RPMI8226 (cell line): ENCODE data around the gene MEGF11.
"Not testable (repeated sequence)": the region's sequence is repeated elsewhere in the genome, so short reads cannot be mapped to it uniquely, and the experiment has no call there.

ENCODE experiments used
- DNase-seq: peaks from one replicate; pipeline ENCODE4 v3.0.0-alpha.2; 2015

Gene MEGF11

DNA sequence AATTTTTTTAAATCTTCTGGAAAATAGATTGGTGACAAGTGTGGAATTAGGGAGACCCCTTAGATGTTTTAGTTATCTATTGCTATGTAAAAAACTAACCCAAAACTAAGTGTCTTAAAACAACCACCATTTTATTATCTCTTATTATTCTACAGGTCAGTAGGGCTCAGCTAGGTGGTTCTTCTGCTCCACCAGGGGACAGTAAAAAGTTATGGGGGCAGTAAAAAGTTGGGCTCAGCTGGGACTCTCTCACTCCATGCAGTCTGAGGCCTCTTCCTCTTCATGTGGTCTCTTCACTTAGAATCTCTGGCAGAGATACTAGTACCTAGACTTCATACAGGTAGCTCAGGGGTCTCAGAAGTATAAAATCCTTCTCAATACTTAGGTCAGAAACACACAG, 21.8 kb upstream of the MEGF11 start:
- no peak for DNase-seq

DNA sequence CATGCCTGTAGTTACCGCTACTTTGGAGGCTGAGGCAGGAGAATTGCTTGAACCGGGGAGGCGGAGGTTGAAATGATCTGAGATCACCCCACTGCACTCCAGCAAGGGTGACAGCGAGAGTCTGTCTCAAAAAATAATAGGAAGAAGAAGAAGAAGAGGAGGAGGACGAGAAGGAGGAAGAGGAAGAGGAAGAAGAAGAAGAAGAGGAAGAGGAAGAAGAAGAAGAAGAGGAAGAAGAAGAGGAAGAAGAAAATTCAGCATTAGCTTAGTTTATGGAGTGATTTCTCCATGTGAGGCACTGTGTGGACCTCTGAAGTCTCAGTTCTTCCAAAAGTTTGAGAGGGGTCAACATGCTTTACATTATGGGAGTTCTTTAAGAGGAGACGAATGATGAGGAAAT, 17.4 kb upstream of the MEGF11 start:
- DNase-seq, result no peak

DNA sequence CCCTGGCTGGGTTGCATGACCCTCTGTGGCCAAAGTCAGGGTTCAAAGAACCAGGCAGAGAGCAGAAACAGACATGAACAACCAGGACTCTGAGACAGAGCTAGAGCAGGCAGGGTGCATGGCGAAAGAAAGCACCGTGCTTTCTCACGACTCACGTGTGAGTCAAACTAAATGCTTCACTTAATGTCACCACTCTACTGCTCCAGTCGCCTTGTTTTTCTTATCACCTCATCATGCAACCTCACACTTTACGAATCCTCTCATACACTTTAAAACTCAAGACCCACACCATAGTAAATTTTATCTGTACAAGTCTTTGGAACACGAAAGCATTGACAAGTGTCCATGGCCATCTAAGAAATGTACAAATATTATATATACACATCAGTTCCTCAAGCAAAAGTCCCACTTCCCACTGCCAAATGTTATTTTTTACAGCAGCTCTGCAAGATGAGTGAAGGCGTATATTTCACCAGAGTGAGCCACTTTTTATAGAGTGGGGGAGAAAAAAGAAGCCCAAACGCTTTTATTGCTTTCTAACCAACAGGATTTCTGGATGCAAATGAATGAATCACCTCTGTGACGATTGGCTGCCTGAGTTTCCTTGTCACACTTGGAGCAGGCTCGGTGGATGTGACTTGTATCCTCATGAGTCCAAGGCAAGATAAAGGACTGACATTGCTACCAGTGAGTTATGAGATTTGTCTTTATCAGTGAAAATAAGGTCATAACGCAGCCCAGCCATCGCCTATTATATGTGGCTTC, 16.0 kb upstream of the MEGF11 start:
- DNase-seq, result no peak

DNA sequence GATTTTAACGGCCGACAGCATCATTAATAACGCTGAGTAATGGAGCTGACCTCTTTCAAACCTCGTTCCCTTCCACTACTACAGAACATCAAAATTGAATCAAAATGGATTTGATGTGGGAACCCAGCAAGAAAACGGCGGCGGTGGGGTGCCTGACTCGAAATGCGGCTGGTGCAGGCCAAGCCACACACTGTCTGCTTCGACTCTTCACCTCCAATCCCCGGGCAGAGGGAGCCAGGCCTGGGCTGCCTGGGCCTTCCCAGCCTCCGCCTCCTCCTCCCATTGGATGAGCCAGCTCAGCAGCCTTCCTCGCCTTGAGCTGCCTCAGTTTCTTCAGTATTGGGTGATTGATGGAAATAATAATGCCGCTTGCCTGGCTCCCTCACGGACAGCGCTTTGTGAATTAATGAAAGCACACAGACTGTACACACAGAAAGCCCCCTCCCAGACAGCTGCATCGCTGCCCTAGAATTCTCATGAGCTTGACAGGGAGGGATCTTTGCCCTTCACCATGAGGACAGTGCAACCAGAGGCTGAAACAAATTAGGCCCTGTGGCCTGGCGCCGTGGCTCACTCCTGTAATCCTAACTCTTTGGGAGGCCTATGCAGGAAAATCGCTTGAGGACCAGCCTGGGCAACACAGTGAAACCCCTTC, 11.4 kb upstream of the MEGF11 start:
- DNase-seq, result no peak

DNA sequence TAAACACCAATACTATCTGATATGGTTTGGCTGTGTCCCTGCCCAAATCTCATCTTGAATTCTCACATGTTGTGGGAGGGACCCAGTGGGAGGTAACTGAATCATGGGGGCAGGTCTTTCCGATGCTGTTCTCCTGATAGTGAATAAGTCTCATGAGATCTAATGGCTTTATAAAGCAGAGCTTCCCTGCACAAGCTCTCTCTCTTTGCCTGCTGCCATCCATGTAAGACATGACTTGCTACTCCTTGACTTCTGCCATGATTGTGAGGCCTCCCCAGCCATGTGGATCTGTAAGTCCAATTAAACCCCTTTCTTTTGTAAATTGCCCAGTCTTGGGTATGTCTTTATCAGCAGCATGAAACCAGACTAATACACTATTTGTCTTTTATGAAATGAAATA, 9.3 kb upstream of the MEGF11 start:
- not testable (repeated sequence) for DNase-seq

DNA sequence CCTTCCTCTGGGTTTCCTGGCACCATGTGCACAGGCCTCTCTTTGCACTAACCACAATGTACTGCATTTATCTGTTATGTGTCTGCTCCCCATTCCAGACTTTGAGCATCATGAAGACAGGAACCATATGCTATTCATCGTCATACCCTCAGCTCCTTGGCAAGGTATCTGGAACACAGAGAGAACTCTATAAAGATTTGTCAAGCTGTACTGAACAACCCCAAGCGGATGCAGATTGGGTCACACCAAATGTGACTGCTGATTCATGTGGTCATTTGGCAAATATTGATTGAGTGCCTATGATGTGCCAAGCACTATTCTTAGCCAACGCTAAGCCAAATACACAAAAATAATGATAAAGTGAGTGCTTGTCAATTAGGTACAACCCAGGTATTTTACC, 7.5 kb upstream of the MEGF11 start:
- DNase-seq, result no peak

DNA sequence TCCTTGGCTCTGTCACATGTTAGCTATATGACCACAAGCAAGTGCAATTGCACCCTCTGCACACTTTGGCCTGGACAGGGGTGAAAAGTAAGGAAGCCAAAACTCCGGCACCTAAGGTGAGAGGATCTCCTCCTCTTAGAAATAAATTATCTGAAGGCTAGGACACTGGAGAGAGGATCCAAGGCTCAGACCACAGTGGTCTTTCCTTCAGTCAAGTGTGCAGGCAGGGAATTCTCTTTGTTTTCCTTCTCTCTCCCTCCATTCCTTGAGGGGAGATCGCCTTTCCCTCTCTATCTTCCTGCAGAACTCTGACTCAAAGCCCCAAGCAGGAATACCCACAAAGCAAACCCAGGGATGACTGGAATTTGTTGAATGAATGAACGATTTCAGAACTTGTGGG, 3.1 kb upstream of the MEGF11 start:
- DNase-seq, result no peak

DNA sequence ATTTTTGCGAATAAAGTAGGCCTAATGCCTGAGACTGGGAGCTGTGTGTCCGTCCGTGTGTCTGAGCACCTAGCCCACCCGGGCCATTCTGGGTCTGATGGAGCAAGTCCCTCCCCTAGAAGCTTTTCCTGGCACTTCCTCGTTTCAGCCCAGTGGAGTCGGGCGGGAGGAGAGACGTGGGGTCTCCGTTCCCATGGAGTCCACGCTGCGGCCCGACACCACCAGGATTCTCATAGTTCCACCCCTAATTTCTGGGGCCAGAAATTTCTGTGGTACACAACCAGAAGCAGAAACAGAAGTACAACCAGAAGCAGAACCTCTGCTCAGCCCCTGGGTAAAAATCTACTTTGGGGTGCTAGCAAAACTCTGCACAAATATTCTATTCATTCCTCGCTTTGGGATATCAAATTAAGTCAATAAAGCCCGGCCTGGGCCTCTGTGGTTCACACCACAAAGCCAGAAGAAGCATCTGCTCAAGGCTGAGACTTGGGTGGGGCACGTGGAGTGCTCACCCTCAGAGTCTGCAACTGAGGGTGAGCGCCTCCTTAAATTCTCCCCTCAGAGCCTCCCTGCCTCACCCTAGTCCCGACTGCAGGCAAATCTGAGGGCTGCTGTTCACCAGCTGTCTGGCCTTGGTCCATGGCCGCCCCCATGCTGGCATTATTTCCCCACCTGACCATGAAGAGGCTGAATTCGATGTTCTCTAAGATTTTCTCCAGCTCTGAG, 1.6 kb upstream of the MEGF11 start:
- DNase-seq, result no peak

DNA sequence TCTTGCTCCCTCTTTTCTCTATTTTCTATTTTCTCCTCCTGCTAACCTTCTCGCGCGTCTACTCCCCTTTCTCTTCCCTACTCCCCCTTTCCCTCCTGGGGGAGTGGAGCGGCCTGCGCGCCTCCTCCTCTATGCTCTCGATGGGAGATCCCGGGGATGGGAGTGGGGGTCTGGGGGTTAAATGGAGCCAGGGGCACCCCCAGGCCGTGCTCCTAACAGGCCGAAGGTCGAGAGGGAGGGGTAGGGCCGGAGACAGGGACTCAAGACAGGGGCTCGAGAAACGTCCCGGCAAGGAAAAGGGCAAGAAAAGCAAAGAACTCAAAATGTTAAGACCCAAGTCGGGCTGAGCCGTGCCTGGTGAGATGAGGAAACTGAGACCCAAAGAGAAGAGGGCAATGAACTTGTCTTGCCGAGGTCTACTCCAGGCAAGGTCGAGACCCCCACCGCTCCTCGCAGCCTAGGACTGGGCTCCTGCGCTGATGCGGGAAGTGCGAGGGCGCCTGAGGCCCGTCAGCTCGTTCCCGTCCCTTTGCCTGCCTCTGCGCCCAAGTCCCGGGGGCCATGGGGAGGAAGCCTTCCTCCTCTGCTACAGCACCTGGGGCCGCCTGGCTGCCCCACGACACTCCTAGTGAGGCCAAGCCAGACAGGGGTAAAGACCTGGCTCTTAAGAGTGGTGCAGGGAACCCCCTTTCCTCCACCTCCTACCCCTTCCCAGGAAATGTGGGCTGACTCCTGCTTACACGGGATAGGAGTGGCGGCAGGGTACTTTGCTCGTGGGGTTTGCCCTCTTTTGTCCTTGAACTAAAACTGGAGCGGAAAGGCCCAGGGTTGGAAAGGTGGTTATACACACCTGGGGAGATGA, 770 bp upstream of the MEGF11 start:
- no peak for DNase-seq

DNA sequence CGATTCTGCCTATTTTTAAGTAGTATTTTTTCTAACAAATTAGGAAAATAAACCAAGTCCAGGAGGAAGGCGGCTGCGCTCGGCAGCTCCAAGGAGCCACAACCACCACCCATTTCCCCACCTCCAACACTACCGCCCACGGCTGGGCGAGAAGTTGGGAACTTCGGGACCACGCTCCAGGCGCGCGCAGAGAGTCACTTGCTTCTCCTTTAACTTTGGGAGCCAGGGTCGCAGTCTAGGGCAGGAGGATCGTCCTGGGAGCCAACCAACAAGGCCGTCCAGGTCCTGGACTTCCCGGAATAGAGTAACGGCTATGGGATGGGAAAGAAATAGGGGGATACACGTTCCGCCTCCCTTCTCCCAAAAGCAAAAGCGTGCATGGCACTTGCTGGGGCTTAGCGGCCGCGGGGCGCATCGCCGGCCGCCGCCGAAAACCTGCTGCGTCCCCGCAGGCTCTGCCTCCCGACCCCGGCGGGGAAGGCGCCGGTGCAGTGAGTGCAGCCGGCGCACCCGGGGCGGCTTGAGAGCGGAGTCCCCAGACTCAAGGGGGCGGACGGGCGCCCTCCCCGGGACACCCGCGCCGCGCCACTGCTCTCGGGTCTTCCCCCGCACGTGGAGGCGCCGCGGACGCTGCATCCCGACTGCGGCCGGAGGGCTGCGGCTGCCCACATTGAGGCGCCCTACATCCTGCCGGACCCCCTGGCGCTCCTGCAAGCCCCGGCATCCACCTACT, 699 bp downstream of the MEGF11 start:
- peak; percentile 63 for DNase-seq

DNA sequence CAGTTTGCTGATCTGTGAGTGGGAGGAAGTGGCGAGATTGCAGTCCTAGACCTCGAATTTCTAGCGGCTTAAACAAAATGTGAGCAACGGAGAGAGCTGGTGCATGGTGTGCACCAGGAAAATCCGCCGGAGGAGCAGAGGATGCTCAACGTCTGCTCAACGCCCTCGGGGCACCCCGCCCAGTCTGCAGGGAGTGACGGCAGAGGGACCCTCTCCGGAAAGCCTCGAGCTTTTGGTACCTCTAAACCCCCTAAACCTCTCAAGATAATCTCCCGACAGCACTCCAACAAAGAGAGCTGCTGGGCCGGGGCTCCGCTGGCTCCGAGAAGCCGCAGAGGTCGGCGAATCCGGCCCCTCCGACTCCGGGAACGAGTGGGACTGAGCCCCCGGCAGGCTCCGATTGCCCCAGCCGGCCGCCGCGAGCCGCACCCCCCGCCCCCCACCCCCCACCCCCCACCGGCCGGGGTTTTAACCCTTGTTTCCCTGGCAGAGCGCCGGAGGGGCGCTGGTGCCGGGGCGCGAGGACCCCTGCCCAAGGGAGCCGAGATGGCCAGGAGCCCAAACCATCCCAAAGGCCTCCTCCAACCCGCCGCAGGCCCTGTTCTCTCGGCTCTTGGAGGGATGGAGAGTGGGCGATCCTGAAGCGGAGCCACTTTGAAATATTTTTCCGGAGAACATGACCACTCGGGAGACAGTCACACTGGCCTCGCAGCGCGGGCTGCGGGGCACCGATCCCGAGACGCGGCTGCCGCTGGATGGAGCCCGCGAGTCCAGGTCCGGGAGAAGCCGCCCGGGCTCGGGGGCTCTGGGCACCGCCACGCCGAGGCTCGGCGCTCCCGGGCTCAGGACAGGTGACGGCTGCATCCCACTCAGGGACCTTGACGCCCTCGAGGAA, 1.5 kb downstream of the MEGF11 start:
- DNase-seq, result peak; percentile 76

DNA sequence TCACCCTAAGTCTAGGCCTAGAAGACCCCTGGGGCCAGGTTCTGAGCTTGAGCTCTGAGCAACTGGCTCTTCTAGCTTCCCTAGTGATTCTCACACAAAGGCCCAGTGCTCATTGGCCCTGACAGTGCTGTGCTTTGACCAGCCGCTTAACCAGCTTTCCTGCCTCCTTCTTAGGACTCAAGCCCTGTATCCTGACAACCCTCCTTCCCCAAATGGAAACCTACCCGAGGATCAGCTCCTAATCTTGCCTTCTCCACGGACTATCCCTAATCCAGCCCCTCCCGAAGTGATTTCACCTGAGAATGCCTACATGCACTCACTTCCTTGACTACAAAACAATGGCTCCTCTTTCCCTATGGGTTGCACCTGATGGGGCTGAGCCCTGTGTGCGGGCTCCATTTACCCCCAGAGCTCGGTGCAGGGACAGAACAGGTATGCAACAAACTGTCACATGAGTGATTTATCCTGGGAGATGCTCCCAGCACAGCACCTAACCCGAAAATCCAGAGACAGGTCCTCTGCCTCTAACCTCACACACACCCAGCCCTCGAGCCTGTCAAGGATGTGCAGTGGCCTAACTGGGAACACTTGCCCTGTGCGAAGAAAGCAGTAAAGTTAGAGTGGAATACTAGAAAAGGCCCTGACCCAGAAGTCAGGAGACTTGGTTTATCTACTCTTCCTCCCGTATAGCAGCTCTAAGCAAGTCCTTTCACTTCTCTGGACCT, 2.3 kb downstream of the MEGF11 start:
- DNase-seq, result no peak

DNA sequence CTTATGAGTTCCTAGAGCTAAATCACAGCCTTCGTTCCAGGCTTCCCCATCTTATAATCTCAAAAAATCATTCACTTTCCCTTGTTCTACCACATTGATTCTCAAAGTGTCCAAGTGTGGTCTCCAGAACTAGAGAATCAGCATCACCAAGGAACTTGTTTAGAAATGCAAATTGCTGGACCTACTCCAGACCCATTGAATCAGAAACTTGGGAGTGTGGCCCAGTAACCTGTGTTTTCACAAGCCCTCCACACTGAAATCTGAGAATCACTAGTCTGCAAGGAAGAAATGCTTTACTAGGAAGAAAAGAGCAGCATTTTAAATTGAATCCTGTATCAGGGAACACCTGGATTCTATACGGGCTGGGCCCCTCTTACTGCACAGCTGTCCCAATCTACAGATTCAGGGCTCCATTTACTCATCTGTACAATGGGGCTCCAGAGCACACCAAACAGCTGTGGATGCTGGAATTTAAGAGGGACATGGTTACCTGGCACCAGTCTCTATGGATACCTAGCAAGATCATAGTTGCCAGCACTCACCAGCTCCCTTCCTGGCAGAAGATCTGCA, 3.9 kb downstream of the MEGF11 start:
- no peak for DNase-seq

DNA sequence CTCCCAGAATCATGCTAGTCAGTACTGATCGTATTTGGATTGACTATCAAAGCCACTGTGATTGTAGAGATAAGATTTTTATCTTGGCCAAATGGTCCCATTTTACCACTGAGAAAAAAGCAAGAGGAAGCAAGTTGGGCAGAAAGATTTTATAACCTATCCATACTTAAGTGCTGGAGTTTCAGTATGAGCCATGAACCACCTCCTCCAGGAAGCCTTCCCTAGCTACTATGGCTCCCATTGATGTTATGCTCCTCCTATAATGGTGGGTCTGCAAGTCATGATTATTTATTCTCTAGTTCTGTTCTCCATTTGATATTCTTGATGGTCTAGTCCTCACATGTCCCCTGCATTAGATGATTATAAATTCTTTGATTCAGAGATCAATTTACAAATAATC, 6.6 kb downstream of the MEGF11 start:
- no peak for DNase-seq

DNA sequence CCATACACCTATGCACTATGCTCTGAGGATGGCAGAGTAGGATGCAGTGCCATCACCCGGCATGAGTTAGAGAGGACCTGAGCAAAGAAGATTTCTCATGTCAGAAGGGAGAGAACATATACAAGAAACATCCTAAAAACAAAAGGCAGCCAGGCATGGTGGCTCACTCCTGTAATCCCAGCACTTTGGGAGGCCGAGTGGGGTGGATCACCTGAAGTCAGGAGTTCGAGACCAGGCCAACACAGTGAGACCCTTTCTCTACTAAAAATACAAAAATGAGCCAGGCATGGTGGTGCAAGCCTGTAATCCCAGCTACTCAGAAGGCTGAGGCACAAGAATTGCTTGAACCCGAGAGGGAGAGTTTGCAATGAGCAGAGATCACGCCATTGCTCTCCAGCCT, 7.7 kb downstream of the MEGF11 start:
- DNase-seq, result not testable (repeated sequence)

DNA sequence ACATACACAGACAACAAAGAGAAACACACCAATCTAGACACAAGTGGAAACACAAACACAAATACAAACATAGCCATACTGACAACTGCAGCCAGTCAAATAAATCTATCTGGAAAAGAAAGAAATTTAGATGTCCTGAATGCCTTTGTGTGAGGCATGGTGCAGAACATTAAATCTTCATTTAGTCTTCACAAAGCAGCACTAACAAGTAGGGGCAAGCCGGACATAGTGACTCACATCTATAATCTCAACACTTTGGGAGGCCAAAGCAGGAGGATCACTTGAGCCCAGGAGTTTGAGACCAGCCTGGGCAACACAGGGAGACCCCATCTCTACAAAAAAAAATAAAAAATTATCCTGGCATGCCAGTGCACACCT, 11.7 kb downstream of the MEGF11 start:
- DNase-seq, result no peak

DNA sequence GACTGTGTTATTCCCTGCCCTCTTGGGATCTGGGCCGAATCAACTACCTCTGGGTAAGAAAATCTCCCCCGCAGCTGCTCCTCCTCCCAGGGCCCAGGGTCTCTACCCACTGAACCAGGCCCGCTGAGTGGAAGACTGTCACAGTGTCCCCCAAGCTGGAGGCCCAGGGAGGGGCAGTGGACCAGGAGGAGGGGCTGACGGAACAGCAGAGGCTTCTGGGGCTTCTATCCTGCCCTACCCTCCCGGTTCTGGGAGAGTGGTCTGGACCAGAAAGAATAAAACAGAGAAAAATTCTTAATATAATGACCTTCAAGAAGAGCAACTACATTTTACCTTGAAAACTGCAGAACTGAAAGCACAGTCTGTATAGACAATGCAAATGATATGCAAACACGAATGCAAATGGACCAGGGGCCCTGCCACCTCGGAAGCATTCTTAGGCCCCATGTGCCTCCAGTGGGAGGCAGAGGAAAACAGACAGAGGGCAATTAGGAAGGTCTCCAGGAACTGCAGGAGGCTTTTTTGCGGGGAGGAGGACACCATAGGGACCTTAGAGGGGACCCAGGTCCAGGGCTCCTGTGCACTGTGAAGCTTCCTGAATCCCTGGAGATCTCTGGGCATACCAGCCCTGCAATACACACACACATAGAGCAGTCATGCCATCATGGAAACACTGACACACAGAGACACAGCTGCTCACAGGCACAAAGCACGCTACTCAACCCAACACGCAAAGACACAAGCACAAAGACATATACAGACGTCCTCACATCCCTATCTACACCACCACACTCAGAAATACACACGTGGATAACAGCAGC, 12.3 kb downstream of the MEGF11 start:
- DNase-seq, result no peak

DNA sequence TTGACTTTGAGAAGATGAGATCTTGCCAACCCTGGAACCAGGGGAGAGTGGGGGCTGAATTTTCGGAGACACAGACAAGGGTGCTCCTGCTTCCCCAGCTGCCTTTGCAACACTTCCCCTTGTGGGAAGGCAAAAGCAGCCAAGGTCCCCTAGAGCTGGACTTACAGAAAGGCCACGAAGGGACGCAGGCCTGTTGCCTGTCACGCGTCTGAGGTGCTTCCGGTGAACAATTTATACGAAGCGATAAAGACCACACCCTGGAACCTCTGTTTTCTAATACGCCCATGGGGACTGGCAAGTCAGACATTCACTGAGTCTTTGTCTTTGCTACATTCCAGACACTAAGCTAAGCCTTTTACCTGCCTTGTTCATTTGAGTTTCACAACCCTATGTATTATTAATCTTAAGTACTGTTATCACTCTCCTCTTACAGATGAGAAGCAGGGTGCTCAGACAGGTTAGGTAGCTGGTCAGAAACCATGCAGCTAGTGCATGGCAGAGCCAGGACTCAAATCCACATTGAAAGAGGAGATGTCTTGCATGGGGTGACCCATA, 13.2 kb downstream of the MEGF11 start:
- no peak for DNase-seq

DNA sequence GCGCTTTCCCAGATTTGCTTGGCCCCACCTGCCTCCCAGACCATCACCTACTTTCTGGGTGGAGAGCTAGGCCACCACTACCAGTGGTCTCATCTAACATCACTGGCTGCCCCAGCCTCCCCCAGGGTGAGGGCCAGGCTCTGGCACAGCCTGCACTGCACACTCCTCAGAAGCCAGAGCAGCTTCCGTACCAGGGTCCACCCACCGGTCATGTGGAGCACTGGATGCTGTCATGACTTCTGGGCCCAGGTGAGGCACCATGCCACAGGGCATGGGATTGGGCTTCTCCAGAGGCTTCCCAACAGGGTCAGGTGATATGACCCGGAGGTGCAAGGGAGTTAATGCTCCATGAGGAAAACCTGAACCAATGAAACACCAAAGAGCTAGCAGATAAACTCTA, 14.0 kb downstream of the MEGF11 start:
- no peak for DNase-seq
